Activated naive CD4-positive, alpha-beta T cell treated with anti-CD3 and anti-CD28 coated beads, Interleukin-2, amount 50 U/mL, for 72 hours (primary cell): ENCODE data around the gene ECM1. TPM values are rescaled to one million over a fixed set of nuclear protein-coding genes. Genes with fewer than 3 reads are reported as not detected.

Experiments
- ATAC-seq, 2 donors: fragments of 150-1000 bp; cut with Tn5 transposase; 2 replicates each; pipeline ENCODE4 v1.10.0; 2021; ENCODE audit warnings: mild to moderate bottlenecking in 2 of 2, moderate library complexity in 2 of 2
- DNase-seq, 2 donors: peaks; one replicate each; pipeline ENCODE4 v3.0.0; 2021 to 2022; ENCODE audit warnings: low spot score in 2 of 2
- H3K27ac Mint-ChIP-seq, 2 donors: one replicate each; pipeline ENCODE4 v1.8.0; 2022; ENCODE audit warnings: mild to moderate bottlenecking in 2 of 2, mixed read lengths in 2 of 2
- H3K36me3 Mint-ChIP-seq, 2 donors: one replicate each; pipeline ENCODE4 v1.8.0; 2022; ENCODE audit warnings: mixed read lengths in 2 of 2
- H3K9me3 Mint-ChIP-seq, 2 donors: one replicate each; pipeline ENCODE4 v1.8.0; 2022; ENCODE audit warnings: mixed read lengths in 2 of 2
- total RNA-seq, 2 donors: library from RNA; stranded (reverse); gene quantifications; one replicate each; pipeline ENCODE4 v1.2.3, GENCODE V29; 2022

The ECM1 gene
- 1 to 10 TPM; 1.3 to 1.6 TPM for total RNA-seq

DNA sequence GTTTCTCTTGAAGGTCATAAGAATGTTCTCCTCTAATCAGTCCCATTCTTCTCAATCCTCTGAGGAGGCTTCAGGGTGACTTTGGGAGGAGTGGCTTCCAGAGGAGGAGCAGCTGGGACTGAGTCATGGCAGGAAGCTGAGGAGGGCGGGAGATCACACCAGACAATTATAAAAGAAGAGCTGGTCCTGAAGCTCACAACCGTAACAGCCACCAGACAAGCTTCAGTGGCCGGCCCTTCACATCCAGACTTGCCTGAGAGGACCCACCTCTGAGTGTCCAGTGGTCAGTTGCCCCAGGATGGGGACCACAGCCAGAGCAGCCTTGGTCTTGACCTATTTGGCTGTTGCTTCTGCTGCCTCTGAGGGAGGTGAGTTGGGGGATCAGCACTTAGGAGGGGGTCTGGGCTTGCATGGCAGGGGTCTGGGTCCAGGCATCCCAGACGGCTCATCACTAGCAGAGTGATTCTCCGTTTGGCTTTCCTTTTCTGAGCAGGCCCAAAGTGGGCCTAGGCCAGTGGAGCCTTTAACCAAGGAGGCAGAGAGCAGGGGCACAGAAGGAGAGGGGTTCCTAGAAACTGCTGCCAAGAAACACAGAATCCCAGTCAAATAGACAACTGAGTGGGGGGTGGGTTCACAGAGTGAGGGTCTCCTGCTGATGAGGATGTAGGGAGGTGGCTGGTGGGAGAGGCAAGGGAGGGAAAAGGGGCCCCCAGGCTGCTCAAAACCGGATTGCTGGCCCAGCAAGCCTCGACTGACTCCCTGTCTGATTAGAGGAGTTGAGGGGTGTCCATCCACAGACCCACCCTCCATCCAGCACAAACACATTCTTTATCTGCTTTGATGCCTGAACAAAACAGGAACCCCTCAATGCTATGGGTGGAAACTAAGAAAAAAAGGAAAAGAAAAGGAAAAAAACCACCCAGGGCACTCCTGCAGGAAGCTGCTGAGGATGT, at the start of gene ECM1:
ECM1 (plus strand) TSS at position 198 of the 953 bp plus-strand sequence; CDS start at position 299, 101 bp downstream.
- H3K36me3 Mint-ChIP-seq, result no peaks in the 10 kb centered on the region

DNA sequence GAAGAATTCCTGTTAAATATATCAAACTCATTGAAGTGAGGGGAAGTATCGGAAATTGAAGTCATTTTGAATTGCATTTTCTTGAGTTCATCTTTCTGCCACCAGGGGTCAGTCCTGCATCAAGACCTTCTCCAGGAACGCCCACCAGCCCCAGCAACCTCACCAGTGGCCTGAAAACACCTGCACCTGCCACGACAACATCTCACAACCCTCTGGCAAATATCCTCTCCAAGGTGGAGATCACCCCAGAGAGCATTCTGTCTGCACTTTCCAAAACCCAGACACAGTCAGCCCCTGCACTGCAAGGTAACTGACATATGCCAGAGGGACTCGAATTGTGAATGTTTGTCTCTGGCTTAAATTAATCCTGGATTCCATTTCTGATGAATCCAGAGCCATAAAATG, 43.5 kb upstream of the ECM1 start:
- DNase-seq, result peak; percentile 60 to 79
- Mint-ChIP-seq H3K27ac (no peak overlapping the region), H3K36me3 (peaks cover 0 to 6% of the 10 kb centered on the region in 2 donors), H3K9me3 (no peaks in the 10 kb centered on the region)
- ATAC-seq, result peak; percentile 63 to 64

More for the DNA sequence above, at the start of gene ECM1:
- ATAC-seq (peak in 1 of 2 donors; percentile 39), DNase-seq (no peak)
- peak within 1 kb of the TSS; percentile 52 to 75 for H3K27ac Mint-ChIP-seq
- no peaks in the 10 kb centered on the region for H3K9me3 Mint-ChIP-seq

DNA sequence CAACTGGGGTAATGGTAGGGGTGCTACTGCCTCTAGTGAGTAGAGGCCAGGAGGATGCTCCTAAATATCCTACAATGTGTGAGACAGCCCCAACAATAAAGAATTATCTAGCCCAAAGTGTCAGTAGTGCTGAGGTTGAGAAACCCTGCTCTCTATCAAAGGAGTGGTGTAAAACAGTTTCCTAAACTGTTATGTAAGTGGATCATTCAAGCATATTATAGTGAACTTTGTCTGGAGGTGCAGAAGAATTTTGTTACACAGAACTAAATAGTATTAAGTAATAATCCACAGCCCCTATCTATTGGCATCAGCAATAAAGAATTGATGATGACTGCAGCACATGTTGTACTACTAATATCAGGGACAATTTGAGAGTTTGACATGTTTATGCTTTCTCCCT, 40.9 kb upstream of the ECM1 start:
- H3K36me3 Mint-ChIP-seq, result peaks cover 4 to 13% of the 10 kb centered on the region in 2 donors
- no peak overlapping the region for H3K27ac Mint-ChIP-seq
- ATAC-seq, result no peak
- DNase-seq, result no peak
- H3K9me3 Mint-ChIP-seq, result no peaks in the 10 kb centered on the region

DNA sequence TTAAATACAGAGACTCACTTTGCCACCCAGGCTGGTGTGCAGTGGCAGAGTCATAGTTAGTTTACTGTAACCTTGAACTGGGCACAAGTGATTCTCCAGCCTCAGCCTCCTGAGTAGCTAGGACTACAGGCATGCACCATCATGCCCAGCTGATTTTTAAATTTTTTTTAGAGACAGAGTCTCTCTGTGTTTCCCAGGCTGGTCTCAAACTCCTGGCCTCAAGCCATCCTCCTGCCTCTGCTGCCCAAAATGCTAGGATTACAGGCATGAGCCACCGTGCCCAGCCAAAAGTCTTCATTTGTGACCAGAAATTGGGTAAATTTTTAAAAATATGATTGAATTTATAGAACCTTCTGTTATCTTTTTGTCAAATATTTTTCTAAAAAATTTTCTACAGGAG, 38.6 kb upstream of the ECM1 start:
- peaks cover 5 to 10% of the 10 kb centered on the region in 2 donors for H3K36me3 Mint-ChIP-seq
- no peak for DNase-seq
- no peak for ATAC-seq
- H3K9me3 Mint-ChIP-seq, result no peaks in the 10 kb centered on the region
- no peak overlapping the region for H3K27ac Mint-ChIP-seq

DNA sequence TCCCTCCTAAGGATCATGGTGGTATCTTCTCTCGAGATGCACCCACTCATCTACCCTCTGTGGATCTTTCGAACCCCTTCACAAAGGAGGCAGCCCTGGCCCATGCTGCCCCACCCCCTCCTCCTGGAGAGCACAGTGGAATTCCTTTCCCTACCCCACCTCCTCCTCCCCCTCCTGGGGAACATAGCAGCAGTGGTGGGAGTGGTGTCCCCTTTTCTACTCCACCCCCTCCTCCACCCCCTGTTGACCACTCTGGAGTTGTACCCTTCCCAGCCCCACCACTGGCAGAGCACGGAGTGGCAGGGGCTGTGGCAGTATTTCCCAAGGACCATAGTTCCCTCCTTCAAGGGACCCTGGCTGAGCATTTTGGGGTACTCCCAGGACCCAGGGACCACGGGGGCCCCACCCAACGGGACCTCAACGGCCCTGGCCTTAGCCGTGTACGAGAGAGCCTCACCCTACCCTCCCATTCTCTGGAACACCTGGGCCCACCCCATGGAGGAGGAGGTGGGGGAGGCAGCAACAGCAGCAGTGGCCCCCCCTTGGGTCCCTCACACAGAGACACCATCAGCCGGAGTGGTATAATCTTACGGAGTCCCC, 35.2 kb upstream of the ECM1 start:
- ATAC-seq, result peak in 1 of 2 donors; percentile 22
- Mint-ChIP-seq H3K9me3 (no peaks in the 10 kb centered on the region), H3K36me3 (peaks cover 5 to 7% of the 10 kb centered on the region in 2 donors), H3K27ac (peak overlapping the region; percentile 29)
- DNase-seq, result no peak

DNA sequence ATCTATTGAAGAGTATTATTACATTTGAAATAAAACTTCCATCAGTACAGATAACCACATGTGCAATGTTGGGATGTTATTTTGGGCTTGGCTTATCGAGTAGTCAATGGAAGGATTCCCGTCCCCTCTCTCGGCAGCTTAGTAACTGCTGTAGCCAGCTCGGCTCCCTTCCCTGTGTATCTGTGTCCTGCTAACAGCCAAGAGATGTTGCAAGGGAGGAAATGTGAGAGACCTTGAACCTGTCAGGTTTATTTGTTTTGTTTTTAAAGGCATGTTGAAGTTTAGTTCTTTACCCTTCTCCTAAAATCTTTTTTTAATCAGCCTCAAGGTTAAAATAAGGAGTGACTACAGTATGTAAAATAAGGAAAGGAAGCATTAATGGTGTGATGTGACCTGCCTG, 34.2 kb upstream of the ECM1 start:
- peaks cover 5 to 7% of the 10 kb centered on the region in 2 donors for H3K36me3 Mint-ChIP-seq
- ATAC-seq, result no peak

DNA sequence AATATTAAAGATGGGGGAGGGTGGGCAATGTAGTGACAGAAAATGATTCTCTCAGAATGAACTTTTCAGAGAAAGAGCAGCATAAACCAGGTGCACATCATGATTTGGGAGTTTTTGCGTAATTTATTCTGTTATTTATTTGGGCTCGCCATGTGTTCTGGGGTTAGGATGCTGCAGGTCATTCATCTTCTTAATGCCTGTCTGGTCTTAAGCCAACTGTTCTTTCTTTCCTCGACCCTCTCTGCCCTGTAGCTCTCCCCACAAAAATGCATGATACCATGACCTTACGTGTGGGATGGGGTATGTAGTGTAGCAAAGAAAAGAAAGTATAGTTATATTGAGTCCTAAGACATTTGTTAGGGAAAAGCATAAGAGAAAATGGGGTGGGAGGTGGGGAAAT, 33.0 kb upstream of the ECM1 start:
- Mint-ChIP-seq H3K9me3 (no peaks in the 10 kb centered on the region), H3K27ac (no peak overlapping the region), H3K36me3 (peaks cover 5 to 7% of the 10 kb centered on the region in 2 donors)
- DNase-seq (no peak), ATAC-seq (no peak)

More for the DNA sequence above, 34.2 kb upstream of the ECM1 start:
- Mint-ChIP-seq H3K27ac (no peak overlapping the region), H3K9me3 (no peaks in the 10 kb centered on the region)
- no peak for DNase-seq

DNA sequence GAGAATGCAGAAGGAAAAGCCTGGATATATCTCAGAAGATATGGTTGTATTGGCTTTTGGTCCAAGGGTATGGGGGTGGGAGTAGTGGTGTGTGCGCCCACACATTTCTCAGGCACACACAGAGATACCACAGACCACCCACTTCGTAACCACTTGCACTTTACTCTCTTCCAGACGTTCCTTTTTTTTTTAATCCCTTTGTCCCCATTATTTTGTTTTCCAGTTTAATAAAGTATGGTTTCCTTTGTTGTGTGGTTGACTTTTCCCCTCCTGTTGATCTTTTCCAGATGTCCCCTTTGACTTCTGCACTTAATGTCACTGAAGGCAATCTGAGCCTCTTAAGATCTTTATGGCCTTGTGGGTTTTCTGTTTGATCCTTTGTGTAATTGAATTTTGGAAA, 31.2 kb upstream of the ECM1 start:
- ATAC-seq (no peak), DNase-seq (no peak)
- peaks cover 3% of the 10 kb centered on the region in 2 donors for H3K36me3 Mint-ChIP-seq
- H3K27ac Mint-ChIP-seq, result no peak overlapping the region
- no peaks in the 10 kb centered on the region for H3K9me3 Mint-ChIP-seq

DNA sequence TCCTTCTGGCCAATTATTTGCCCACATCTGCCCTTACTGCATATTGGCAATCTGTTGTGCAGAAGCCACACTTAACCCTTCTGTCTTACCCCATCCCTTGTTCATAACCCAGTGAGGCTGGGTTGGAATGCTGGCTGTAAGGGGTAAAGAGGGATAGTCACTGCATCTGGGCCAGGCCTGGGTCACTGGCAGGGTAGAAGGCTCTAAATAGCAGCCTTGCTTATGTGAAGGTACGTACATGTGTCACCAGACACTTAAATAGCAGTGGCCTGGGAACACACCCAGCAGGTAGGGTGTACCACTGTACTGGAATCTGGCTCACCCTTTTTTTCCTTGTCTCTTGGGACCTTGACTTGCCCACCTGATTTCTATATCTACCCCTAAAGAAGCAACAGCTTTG, 30.6 kb upstream of the ECM1 start:
- Mint-ChIP-seq H3K9me3 (no peaks in the 10 kb centered on the region), H3K27ac (no peak overlapping the region), H3K36me3 (no peaks in the 10 kb centered on the region)
- ATAC-seq, result no peak
- no peak for DNase-seq

DNA sequence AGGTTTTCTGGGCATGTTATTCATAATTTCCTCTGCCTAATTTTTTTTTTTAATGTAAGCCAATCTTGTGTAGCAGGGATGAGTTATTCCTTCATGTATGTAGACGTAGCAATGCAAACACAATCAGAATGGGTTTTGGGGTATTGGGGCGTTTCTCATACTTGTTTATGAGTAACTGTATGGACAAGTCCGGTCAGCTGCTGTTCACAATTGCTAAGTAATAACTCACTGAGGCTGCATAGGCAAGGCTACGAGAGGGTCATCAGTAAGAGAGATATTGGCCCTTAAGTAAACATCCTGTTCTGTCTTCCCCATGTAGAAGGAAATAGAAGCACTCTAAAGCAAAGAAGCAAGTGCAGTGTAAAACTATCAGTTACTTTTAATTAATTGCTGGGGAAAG, 30.2 kb upstream of the ECM1 start:
- ATAC-seq (no peak), DNase-seq (no peak)
- Mint-ChIP-seq H3K9me3 (no peaks in the 10 kb centered on the region), H3K27ac (no peak overlapping the region), H3K36me3 (no peaks in the 10 kb centered on the region)

DNA sequence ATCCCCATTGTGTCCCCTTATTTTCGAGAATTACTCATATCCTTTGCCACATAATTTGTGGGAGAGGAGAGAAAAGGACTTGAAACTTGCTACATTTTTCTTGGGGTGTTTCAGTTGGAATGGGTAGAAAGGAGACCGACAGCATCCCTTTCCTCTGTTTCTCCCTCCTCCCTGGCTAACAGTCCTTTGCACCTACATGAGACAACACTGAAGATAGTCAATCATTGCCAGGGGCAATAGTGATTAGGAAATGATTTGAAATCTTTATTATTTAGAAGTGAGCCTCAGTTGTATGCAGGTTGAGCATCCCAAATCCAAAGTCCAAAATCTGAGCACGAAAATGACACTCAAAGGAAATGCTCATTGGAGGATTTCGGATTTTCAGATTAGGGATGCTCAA, 28.5 kb upstream of the ECM1 start:
- ATAC-seq, result no peak
- Mint-ChIP-seq H3K9me3 (no peaks in the 10 kb centered on the region), H3K36me3 (no peaks in the 10 kb centered on the region), H3K27ac (no peak overlapping the region)
- DNase-seq, result no peak

DNA sequence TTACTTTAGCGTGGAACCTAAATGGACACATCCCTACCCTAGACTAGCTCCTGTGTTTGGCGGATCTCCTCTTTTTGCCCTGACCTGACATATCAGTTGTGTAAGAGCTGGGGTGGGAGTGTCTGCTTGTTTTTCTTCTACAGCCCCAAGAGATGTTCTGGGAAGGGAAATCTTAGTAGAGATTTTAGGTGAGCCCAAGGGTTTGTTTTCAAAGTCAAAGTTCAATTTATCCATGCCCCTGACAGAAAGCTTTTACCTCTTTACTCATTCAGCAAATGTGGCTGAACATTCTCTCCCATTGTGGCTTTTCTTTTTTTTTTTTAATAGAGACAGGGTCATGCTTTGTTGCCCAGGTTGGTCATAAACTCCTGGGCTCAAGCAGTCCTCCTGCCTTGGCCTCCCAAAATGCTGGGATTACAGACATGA, 28.0 kb upstream of the ECM1 start:
- H3K27ac Mint-ChIP-seq, result no peak overlapping the region
- H3K9me3 Mint-ChIP-seq, result no peaks in the 10 kb centered on the region
- no peak for ATAC-seq
- H3K36me3 Mint-ChIP-seq, result no peaks in the 10 kb centered on the region
- DNase-seq, result no peak

DNA sequence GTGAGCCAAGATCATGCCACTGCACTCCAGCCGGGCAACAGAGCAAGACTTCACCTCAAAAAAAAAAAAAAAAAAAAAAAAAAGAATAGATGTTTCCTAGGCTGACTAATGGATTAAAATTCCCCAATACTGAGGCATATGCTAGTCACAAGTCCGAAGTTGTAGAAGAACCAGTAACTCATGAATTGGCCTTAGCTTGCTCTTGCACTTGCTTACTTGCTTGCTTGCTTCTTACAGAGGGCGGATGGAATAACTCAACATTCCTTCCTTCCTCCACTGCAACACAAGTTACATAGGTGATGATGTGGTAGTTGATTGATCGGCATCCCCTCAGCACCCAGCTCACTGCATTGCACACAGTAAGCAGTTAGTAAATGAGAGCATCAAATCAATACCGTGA, 23.5 kb upstream of the ECM1 start:
- peak overlapping the region in 1 of 2 donors; percentile 5 for H3K27ac Mint-ChIP-seq
- DNase-seq (no peak), ATAC-seq (no peak)
- peaks cover 14 to 16% of the 10 kb centered on the region in 2 donors for H3K36me3 Mint-ChIP-seq
- H3K9me3 Mint-ChIP-seq, result no peaks in the 10 kb centered on the region

DNA sequence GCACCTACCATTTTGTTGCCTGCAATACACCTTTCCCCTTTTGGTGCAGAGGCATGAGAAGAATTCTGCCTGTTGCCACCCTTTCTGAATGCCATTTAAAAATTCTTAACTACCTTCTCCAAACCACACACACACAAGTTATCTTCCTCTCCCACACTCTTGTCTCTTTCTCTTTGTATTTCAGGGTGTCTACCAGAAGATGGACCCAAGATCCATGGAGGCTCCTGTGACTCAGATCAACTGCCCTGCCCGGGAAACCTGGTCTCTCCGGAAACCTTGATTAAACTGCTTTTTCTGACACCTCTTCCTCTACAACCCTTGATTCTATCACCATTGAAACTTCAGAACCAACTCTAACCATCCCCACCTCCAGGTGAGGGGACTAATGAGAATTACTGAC, 23.0 kb upstream of the ECM1 start:
- Mint-ChIP-seq H3K27ac (peak overlapping the region in 1 of 2 donors; percentile 5), H3K9me3 (no peaks in the 10 kb centered on the region), H3K36me3 (peaks cover 14 to 17% of the 10 kb centered on the region in 2 donors)
- DNase-seq (no peak), ATAC-seq (no peak)

DNA sequence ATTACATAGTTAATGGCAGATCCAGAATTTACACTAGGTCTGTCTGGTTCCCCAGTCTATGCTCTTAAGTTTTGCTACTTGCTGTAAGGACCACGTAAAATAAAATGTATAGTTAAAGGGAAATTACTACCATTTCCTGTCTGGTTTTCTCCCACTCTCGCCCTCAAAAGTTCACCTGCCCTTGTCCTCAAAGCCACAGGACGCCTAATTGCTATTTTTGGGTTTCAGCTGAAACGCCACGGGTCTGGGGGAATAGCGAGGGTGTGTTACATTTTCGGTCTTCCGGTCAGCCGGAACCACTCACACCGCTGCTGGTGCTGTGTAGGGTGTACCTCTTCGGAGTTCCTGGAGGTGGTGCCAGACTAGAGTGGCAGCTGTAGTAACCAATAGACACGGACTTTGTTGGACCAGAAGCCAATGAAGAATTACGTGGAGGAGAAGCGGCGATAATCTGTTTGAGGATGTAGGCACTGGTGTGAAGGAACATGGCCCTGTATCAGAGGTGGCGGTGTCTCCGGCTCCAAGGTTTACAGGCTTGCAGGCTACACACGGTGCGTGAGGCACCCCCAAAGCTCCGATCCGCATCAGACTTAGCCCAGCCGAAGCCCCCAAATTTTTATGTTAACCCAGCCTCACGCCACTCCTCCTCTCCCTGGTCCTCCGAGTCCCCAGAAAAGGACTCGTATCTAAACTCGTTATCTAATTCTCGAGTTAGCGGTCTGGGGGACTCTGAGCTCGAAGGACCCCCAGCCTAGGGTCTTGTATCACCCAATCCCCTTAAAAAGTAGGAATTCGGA, 20.7 kb upstream of the ECM1 start, which contains the start of gene TARS2:
TARS2 (plus strand) TSS at position 454 of the 797 bp plus-strand sequence; CDS start at position 486, 32 bp downstream.
- DNase-seq (peak; percentile 97), ATAC-seq (peak; percentile 100)
- H3K27ac Mint-ChIP-seq, result peak within 1 kb of the TSS; percentile 97 to 99
- H3K36me3 Mint-ChIP-seq, result peaks cover 22 to 26% of the 10 kb centered on the region in 2 donors
- H3K9me3 Mint-ChIP-seq, result no peaks in the 10 kb centered on the region

DNA sequence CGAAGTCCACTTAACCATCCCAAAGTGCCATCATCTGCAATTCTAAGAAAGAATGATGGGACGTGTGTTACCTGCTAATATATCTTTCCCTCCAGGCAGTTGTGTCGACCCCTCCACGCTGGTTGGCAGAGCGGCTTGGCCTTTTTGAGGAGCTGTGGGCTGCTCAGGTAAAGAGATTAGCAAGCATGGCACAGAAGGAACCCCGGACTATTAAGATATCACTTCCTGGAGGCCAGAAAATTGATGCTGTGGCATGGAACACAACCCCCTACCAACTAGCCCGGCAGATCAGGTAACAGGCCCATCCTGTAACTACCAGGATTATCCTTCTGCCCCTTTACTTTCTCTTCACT, 20.2 kb upstream of the ECM1 start:
- Mint-ChIP-seq H3K36me3 (peaks cover 22 to 30% of the 10 kb centered on the region in 2 donors), H3K9me3 (no peaks in the 10 kb centered on the region), H3K27ac (peak overlapping the region; percentile 97 to 99)
- no peak for ATAC-seq
- no peak for DNase-seq

DNA sequence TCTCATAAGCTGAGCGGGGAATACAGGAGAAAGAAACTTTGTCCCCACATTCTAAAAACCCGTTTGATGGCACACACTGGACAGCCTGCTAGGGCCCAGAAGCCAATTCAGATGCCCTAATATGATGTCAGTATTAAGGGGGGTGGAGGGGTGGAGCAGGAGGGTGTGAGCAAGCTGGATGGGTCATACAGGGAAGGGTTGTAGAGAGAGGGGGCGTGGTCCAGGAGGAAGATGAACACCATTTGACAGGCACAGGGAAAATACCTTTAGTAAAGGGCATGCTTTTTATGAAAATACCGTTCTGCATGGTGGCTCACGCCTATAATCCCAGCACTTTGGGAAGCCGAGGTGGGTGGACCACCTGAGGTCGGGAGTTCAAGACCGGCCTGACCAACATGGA, 14.7 kb upstream of the ECM1 start:
- peak in 1 of 2 donors; percentile 71 for ATAC-seq
- H3K9me3 Mint-ChIP-seq, result no peaks in the 10 kb centered on the region
- no peak for DNase-seq
- peaks cover 14 to 16% of the 10 kb centered on the region in 2 donors for H3K36me3 Mint-ChIP-seq
- no peak overlapping the region for H3K27ac Mint-ChIP-seq
